GM21737 (cell line): ENCODE results near the gene CLCN6.
A peak's percentile ranks its signal among the peaks of the same experiment; 100 is the strongest.
"Not testable (repeated sequence)": the region's sequence is repeated elsewhere in the genome, so short reads cannot be mapped to it uniquely, and the experiment has no call there.

Experiments
- ATAC-seq: cut with Tn5 transposase; IDR thresholded peaks from one replicate; pipeline ENCODE4 v1.9.1; 2021; ENCODE audit warnings: mild to moderate bottlenecking, moderate library complexity; ENCODE audit not compliant: unreplicated experiment

The CLCN6 gene

DNA sequence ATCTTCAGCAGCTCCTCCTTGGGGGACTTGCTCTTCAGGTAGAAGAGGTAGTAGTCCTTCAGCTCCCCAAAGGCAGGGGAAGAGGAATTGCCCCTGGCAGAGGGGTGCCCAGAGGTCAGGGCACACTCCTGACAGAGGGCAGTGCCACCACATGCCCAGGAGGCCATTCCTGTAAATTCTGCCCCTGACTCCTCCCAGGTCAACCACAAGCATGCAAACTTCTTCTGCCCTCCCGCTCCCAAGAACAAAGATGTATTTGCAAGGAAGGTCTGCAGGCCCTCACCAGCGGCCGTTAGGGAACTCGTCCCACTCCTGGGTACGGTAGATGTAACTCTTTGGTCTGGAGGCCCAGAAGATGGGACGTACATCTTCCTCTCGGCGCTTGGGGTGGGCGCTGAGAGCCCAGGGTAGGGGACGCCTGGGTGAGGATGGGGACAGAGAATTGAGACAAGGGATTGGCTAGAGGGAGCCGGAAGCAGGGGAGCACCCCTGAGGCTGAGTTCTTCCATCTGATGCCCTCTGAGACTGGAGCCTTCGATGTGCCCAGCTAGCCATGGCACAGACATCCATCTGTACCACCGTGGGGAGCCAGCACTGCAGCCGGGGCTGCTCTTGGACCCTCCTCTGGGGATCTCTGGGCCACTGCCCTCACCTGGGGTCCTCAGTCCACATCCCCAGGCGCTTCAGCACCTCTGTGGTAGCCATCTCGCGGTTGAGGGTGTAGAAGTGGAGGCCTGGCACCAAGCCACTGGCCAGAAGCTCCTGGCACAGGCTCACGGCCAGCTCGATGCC lies 11.3 kb upstream of the CLCN6 start:
- ATAC-seq: no peak

- ATAC-seq: no peak
These were observed 10.6 kb upstream of the CLCN6 start for GRCh38 chr1:11795238-11795890.

GRCh38 chr1:11796036-11796828 lies 9.8 kb upstream of the CLCN6 start:
- no peak for ATAC-seq

DNA sequence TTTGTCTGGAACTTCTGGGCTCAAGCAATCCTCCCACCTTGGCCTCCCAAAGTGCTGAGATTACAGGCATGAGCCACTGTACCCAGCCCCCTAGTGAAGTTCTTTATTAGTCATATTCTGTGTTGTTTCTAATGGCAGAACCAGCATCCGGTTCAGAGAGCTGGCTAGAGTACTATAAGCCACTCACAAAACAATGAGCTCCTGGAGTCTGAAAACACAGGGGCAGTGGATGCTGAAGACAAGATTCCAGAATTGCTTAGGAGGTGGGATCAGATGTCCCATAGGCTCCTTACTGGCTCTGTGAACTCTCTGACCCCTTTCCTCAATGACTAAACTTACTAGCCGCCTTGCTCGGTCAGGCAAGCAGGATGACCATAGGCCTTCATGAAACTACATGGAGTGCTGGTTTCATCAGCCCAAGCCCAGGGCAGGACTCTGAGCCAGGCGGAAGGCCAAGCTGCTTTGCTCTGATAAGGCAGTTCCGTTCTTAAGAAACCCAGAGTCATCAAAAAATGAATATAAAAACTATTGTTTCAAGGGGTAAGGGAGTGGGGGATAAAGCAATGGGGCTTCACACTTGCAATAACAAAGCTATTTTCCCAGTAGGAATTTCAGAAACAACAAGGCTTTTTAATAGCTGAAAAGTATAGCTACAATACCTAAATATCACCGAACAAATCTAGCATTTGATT lies 8.3 kb upstream of the CLCN6 start:
- ATAC-seq: no peak

- no peak for ATAC-seq
These were observed 6.9 kb upstream of the CLCN6 start for GRCh38 chr1:11799099-11799498.

DNA sequence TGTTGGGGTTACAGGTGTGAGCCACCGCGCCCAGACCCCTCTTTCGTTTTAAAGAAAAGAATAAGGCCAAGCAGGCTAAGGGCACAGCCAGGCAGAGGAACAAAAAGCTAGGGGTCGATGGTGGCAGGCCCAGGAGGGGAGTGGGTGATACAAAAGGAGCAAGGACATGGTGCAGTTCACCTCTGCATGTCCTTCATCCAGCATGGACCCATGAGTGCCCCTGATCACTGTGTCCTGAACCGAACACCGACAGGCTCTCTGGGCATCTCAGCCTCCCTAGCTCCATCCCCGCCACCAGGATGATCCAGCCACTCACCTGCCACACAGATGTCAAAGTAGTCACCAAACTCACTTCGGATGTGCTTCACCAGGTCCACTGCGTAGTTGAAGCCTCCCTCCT lies 6.1 kb upstream of the CLCN6 start:
- ATAC-seq: no peak

DNA sequence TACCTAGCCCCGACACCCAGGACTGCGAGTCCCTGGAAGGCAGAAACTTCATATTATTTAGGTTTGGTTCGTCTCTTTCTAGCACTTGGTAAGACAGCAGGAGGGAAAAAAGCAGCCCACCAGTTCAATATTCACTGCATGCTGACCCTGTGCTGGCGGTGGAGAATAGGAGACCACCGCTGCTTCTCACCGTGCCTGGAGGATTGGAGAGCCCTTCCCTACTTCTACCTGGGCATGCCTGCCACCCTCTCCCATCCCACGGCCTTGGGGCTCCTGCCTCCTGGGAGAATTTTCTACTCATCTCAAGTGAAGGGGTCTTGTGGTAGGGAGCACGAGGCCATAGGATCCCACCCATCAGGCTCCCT lies 5.6 kb upstream of the CLCN6 start:
- no peak for ATAC-seq

DNA sequence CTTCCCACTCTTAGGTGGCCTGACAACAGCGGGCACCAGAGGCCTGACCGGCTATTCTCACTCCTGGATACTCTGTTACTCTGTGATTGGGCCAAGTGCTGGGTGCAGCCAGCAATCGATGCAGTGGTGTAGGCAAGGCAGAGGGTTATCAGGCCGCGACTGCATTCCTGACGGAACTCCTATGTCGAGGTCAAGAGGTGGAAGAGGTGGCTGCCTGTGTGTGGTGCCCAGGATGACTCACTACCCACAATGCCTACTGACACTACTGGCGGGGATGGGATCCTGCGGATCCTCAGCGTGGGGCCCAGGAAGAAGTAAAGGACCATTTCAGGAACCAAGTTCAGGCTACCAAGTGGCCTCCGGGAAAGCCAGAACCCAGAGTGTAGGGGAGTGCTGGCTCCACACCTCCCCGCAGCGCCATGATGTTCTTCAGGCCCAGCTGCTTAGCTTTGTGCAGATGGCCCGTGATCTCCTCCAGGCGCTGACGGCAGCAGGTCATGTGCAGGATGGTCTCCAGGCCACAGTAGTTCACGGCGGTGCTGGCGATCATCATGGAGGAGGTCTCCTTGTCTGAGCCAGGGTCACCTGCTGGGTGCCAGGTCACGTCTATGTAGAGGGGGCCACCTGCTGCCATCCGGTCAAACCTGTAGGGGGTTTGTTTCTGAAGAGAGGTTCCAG lies 5.1 kb upstream of the CLCN6 start:
- no peak for ATAC-seq

DNA sequence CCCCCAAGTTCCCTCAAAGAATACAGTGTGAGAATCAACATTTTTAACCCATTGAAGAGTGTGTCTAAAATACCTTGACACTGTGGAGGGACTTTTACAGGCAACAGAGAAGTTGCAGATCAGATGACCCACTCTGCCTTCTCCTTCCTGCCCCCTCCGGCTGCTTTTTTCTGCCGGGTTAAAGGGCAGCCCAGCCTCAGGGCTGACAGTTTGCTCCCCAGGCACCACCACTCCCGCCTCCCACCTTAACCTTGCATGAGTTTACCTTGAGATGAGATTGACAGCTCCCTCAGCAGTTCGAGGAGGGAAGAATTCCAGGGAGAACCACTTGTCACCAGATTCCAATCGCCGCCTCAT lies 3.4 kb upstream of the CLCN6 start:
- no peak for ATAC-seq

- ATAC-seq: peak; percentile 28
These were observed 2.8 kb upstream of the CLCN6 start for GRCh38 chr1:11802973-11803885.

DNA sequence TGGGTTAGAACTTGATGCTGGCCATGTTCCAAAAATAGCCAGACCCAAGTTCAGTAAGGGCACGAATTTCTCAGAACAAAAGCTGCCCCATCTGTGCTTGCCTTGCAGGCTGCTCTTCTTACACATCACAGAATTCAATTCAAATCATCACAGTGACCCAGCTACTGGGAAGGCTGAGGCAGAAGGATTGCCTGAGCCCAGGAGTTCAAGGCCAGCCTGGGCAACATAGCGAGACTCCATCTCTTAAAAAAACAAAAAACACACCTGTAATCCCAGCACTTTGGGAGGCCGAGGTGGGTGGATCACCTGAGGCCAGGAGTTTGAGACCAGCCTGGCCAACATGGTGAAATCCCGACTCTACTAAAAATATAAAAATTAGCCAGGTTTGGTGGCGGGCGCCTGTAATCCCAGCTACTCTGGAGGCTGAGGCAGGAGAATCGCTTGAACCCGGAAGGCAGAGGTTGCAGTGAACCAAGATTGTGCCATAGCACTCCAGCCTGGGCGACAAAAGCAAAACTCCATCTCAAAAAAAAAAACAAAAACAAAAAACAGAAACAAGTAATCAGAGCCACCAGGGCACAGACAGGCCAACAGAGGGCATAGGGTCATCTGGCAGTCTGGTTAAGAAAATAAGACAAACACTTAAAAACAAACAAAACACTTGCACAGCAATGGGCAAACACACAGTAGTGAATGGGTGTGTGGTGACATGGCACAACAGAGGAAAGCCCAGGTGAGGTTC lies 1.9 kb upstream of the CLCN6 start:
- ATAC-seq: not testable (repeated sequence)

DNA sequence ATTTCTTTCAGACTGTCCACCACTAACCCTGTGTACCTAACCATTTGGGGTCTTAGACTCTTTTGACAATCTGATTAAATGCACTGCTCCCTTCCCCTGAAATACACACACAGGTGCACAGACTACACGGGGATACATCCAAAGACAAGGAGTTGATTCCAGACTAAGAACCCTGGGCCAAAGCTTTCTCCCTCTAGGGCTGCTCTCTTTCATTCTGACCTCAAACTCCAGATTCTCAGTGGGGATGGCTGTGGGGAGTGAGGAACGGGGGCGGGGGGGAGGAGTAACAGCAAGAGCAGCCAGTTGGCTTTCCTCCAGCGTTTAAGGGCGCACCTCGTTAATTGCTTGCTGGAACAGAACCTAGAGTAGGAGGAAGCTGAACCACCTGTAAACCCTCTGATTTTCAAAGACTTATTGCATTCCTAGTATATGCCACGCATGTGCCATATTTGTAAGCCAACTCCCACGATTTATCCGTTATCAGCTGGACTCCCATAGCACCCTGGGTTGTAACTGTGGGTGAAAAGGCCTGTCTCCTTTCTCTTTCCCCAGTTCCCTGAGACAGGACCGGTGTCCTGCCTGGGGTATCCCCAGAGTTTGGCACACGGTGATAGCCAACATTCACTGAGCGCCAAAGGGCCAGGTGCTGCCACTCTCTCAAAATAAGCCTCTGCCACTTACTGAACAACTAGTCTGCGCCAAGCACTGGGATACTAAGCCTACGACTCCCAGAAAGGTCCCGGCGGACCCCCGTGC lies 1.1 kb upstream of the CLCN6 start:
- no peak for ATAC-seq

DNA sequence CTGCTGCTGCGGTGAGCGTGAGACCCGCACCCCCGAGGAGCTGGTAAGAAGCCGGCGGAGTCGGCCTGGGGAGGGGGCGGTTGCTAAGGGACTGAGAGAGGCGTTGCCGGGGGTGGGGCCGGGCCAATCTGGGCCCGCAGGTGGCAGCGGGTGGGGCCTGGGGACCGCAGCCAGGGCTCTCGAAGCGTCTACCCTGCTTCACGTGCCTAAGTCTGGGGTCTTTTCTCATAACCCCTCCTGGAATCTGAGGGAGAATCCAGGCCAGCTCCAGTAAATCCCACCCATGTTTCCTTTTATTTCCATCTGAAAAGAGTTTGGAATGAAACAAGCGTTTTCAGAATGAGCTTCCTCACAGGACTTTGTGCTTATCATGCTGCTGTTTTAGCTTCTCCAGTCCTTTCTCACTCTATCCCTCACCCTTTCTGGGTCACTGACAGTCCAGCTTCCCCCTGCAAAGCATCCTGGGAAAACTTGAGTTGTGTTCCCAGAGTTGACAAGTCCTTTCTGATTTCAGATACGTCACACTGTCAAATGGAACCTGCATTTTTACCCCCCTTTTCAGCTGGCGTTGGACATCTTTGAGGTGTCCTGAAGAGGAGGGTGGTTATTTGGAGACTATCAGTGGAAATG lies 431 bp downstream of the CLCN6 start:
- ATAC-seq: peak; percentile 39

- no peak for ATAC-seq
These were observed 1.1 kb downstream of the CLCN6 start for GRCh38 chr1:11807133-11807532.

GRCh38 chr1:11813021-11813420 lies 7.0 kb downstream of the CLCN6 start:
- no peak for ATAC-seq

DNA sequence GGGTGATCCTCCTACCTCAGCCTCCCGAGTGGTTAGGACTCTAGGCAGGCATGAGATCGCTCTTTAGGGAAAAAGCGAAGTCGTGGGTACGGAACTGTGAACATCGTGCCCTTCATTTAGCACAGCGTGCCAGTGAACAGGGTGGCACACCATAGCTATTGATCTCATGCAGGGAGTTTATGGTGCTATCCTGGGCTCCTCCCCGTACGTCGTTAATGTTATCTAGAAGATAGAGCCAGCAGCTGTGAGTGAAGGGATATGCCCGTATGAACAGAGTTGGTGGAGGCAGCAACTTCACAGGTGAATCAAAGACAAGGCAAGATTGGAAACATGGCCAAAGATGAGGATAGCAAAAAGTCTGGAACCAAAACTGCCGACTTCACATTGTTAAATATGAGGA lies 11.2 kb downstream of the CLCN6 start:
- no peak for ATAC-seq

DNA sequence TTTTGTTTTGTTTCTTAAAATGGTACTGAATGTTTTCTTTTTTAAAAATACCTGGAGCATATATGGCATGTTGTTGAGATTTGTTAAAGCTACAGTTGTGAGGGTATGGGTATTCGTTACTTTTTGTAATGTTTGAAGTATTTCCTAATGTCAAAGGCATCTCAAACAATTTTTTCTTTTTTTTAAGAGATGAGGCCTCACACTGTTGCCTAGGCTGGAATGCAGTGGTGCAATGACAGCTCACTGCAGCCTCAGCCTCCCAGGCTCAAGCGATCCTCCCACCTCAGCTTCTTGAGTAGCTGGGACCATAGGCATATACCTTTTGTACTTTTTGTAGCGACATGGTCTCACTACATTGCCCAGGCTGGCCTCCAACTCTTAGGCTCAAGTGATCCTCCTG lies 16.1 kb downstream of the CLCN6 start:
- no peak for ATAC-seq
